Natural killer cell (primary cell): ENCODE data around the gene L1TD1. TPM values are rescaled to one million over a fixed set of nuclear protein-coding genes. Genes with fewer than 3 reads are reported as not detected.

Experiments
- ATAC-seq, 3 donors: fragments of 150-1000 bp in 2 of 3; fragments of 200-7000 bp in 1 of 3; cut with Tn5 transposase; 1 replicate in 1 of 3; 2 replicates in 2 of 3; pipeline ENCODE4 v1.10.0; 2021; ENCODE audit warnings: mild to moderate bottlenecking in 2 of 3, moderate library complexity in 2 of 3
- DNase-seq, 2 donors: peaks; one replicate each; pipeline versions ENCODE4 v3.0.0 to v3.0.0-alpha.2; 2013 to 2021; ENCODE audit warnings: mixed read lengths in 1 of 2
- H3K27ac ChIP-seq: one replicate; pipeline ENCODE4 v1.5.1; 2013; ENCODE audit warnings: mild to moderate bottlenecking, low read length
- H3K27me3 ChIP-seq: one replicate; pipeline ENCODE4 v1.6.1; 2013; ENCODE audit warnings: low read length; ENCODE audit not compliant: control insufficient read depth, insufficient read depth
- H3K36me3 ChIP-seq: one replicate; pipeline ENCODE4 v1.6.1; 2013; ENCODE audit warnings: low read length; ENCODE audit not compliant: control insufficient read depth, insufficient read depth
- H3K4me1 ChIP-seq: one replicate; pipeline ENCODE4 v1.6.1; 2013; ENCODE audit warnings: low read length; ENCODE audit not compliant: control insufficient read depth, insufficient read depth
- H3K4me3 ChIP-seq: one replicate; pipeline ENCODE4 v1.5.1; 2013; ENCODE audit warnings: low read length
- H3K9me3 ChIP-seq: one replicate; pipeline ENCODE4 v1.6.1; 2013; ENCODE audit warnings: low read length; ENCODE audit not compliant: control insufficient read depth, insufficient read depth
- H3K27ac Mint-ChIP-seq, 2 donors: one replicate each; pipeline ENCODE4 v1.8.0; 2022; ENCODE audit warnings: mild to moderate bottlenecking in 2 of 2, mixed read lengths in 2 of 2, moderate library complexity in 1 of 2
- H3K27me3 Mint-ChIP-seq, 2 donors: one replicate each; pipeline ENCODE4 v1.8.0; 2022; ENCODE audit warnings: low read depth in 2 of 2, mixed read lengths in 2 of 2
- H3K36me3 Mint-ChIP-seq: one replicate; pipeline ENCODE4 v1.8.0; 2022; ENCODE audit warnings: mixed read lengths
- H3K4me1 Mint-ChIP-seq, 2 donors: one replicate each; pipeline ENCODE4 v1.8.0; 2022; ENCODE audit warnings: mixed read lengths in 2 of 2
- H3K4me3 Mint-ChIP-seq: one replicate; pipeline ENCODE4 v1.8.0; 2022; ENCODE audit warnings: mild to moderate bottlenecking, moderate library complexity, mixed read lengths
- H3K9me3 Mint-ChIP-seq, 2 donors: one replicate each; pipeline ENCODE4 v1.8.0; 2022; ENCODE audit warnings: mixed read lengths in 2 of 2
- WGBS: methylation state at CpG from one replicate; pipeline ENCODE4 v1.1.7; 2013; ENCODE audit warnings: missing lambda C conversion rate; ENCODE audit not compliant: insufficient coverage; 5-methylcytosine and 5-hydroxymethylcytosine counted together
- intact Hi-C: fragments of 100-400 bp; cut with micrococcal nuclease; formaldehyde crosslinking; loops from one replicate; pipeline ENCODE4 v1.14.2; 2022
- total RNA-seq, 4 donors: library from RNA; stranded (reverse); fragments of 120-200 nt in 1 of 4; gene quantifications; one replicate each; pipeline versions ENCODE4 v1.2.3 to v1.2.4, GENCODE V29; 2013 to 2022
- TF ChIP-seq, protein P1 (sequence below): fragments of 200-600 bp; IDR thresholded peaks from one replicate; pipeline ENCODE4 v1.8.0; 2022; ENCODE audit warnings: antibody characterized with exemption

The L1TD1 gene
- total RNA-seq, 3 donors from 2014 or later (not counting 1 experiment from before 2014, with no cell fraction given): 0.35 TPM; not detected in 2

DNA sequence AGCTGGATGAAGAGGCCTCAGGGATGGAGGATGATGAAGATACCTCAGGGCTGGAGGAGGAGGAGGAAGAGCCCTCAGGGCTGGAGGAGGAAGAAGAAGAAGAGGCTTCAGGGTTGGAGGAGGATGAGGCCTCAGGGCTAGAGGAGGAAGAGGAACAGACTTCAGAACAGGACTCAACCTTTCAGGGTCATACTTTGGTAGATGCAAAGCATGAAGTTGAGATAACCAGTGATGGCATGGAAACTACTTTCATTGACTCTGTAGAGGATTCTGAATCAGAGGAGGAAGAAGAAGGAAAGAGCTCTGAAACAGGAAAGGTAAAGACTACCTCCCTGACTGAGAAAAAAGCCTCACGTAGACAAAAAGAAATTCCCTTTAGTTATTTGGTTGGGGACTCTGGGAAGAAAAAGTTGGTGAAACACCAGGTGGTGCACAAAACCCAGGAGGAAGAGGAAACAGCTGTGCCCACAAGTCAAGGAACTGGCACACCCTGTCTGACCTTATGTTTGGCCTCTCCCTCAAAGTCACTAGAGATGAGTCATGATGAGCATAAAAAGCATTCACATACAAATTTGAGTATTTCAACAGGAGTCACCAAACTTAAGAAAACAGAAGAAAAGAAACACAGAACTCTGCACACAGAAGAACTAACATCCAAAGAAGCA, 15.4 kb downstream of the L1TD1 start:
- Histone ChIP-seq H3K27me3 (no peaks in the 10 kb centered on the region), H3K36me3 (no peaks in the 10 kb centered on the region), H3K4me3 (no peak overlapping the region), H3K9me3 (no peaks in the 10 kb centered on the region), H3K4me1 (no peaks in the 10 kb centered on the region), H3K27ac (no peak overlapping the region)
- Mint-ChIP-seq H3K4me3 (no peak overlapping the region), H3K36me3 (peaks cover 10% of the 10 kb centered on the region), H3K9me3 (peaks cover 8 to 10% of the 10 kb centered on the region in 2 donors), H3K27me3 (peaks cover 2 to 8% of the 10 kb centered on the region in 2 donors), H3K27ac (no peak overlapping the region), H3K4me1 (no peaks in the 10 kb centered on the region)
- TF ChIP-seq, protein P1, sequence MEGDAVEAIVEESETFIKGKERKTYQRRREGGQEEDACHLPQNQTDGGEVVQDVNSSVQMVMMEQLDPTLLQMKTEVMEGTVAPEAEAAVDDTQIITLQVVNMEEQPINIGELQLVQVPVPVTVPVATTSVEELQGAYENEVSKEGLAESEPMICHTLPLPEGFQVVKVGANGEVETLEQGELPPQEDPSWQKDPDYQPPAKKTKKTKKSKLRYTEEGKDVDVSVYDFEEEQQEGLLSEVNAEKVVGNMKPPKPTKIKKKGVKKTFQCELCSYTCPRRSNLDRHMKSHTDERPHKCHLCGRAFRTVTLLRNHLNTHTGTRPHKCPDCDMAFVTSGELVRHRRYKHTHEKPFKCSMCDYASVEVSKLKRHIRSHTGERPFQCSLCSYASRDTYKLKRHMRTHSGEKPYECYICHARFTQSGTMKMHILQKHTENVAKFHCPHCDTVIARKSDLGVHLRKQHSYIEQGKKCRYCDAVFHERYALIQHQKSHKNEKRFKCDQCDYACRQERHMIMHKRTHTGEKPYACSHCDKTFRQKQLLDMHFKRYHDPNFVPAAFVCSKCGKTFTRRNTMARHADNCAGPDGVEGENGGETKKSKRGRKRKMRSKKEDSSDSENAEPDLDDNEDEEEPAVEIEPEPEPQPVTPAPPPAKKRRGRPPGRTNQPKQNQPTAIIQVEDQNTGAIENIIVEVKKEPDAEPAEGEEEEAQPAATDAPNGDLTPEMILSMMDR: no peak
- intact Hi-C loops: no loop called here
- 45% methylated on average over 1 of the region's 1 CpG for WGBS
- DNase-seq (no peak), ATAC-seq (no peak)

DNA sequence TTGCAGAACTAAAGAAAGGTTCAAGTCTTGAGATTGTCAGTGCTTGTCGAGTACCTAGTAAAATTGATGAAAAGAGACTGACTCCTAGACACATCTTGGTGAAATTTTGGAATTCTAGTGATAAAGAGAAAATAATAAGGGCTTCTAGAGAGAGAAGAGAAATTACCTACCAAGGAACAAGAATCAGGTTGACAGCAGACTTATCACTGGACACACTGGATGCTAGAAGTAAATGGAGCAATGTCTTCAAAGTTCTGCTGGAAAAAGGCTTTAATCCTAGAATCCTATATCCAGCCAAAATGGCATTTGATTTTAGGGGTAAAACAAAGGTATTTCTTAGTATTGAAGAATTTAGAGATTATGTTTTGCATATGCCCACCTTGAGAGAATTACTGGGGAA, 16.3 kb downstream of the L1TD1 start:
- H3K9me3 Mint-ChIP-seq: peaks cover 8 to 10% of the 10 kb centered on the region in 2 donors
- H3K27me3 ChIP-seq: no peaks in the 10 kb centered on the region

DNA sequence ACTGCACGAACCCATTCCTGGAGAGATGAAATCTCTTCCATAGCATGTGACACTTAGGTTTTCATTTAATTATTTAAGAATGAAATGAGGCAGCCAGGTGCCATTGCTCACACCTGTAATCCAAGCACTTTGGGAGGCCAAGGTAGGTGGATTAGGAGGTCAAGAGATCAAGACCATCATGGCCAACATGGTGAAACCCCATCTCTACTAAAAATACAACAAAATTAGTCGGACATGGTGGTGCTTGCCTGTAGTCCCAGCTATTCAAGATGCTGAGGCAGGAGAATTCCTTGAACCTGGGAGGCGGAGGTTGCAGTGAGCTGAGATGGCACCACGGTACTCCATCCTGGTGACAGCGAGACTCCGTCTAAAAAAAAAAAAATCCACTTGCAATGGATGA, 17.8 kb downstream of the L1TD1 start:
- no peaks in the 10 kb centered on the region for H3K27me3 Mint-ChIP-seq
- H3K27me3 ChIP-seq: no peaks in the 10 kb centered on the region
- intact Hi-C loops: no loop called here
- WGBS: 90% methylated on average over 6 of the region's 6 CpGs
- H3K9me3 ChIP-seq: no peaks in the 10 kb centered on the region
- H3K4me1 ChIP-seq: no peaks in the 10 kb centered on the region
- no peak for DNase-seq
- peaks cover 10% of the 10 kb centered on the region for H3K36me3 Mint-ChIP-seq
- H3K27ac Mint-ChIP-seq: no peak overlapping the region
- H3K4me1 Mint-ChIP-seq: no peaks in the 10 kb centered on the region
- ATAC-seq: no peak
- TF ChIP-seq, protein P1: no peak
- H3K27ac ChIP-seq: no peak overlapping the region
- peaks cover 6 to 10% of the 10 kb centered on the region in 2 donors for H3K9me3 Mint-ChIP-seq
- H3K4me3 Mint-ChIP-seq: no peak overlapping the region
- H3K36me3 ChIP-seq: no peaks in the 10 kb centered on the region
- no peak overlapping the region for H3K4me3 ChIP-seq

More for the DNA sequence above, 16.3 kb downstream of the L1TD1 start:
- H3K27ac ChIP-seq: no peak overlapping the region
- H3K36me3 ChIP-seq: no peaks in the 10 kb centered on the region
- Mint-ChIP-seq H3K4me3 (no peak overlapping the region), H3K4me1 (no peaks in the 10 kb centered on the region), H3K27ac (no peak overlapping the region), H3K27me3 (peaks cover 2 to 8% of the 10 kb centered on the region in 2 donors), H3K36me3 (peaks cover 10% of the 10 kb centered on the region)
- 100% methylated on average over 1 of the region's 1 CpG for WGBS
- intact Hi-C loops: no loop called here
- TF ChIP-seq, protein P1: no peak
- H3K4me3 ChIP-seq: no peak overlapping the region
- ATAC-seq (no peak), DNase-seq (no peak)
- no peaks in the 10 kb centered on the region for H3K4me1 ChIP-seq
- H3K9me3 ChIP-seq: no peaks in the 10 kb centered on the region
